ENCODE data around the gene TRIM7.

DNA sequence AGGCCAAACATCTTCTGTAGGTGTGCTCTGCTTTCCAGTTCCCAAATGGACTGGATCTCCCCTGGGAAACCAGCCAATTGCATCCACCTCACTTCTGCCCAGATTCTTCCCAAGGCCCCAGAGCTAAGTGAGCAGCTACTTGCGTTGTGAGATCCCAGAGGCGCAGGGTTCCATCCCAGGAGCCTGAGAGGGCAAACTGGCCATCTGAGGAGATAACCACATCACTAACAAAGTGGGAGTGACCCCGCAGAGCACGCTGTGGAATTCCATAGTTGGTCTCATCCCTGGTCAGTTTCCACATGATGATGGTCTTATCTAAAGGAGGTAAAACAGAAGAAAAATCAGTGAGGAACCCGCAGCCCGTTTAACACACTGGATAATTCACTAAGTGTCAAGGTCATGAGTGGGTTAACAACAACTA lies 37.0 kb upstream of the TRIM7 start:
- TF ChIP-seq, protein P1, sequence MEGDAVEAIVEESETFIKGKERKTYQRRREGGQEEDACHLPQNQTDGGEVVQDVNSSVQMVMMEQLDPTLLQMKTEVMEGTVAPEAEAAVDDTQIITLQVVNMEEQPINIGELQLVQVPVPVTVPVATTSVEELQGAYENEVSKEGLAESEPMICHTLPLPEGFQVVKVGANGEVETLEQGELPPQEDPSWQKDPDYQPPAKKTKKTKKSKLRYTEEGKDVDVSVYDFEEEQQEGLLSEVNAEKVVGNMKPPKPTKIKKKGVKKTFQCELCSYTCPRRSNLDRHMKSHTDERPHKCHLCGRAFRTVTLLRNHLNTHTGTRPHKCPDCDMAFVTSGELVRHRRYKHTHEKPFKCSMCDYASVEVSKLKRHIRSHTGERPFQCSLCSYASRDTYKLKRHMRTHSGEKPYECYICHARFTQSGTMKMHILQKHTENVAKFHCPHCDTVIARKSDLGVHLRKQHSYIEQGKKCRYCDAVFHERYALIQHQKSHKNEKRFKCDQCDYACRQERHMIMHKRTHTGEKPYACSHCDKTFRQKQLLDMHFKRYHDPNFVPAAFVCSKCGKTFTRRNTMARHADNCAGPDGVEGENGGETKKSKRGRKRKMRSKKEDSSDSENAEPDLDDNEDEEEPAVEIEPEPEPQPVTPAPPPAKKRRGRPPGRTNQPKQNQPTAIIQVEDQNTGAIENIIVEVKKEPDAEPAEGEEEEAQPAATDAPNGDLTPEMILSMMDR (IDR thresholded peaks at IDR 0.05; ENCODE audit: poor library complexity, severe bottlenecking), result no peak
- TF ChIP-seq POLR2AphosphoS5 (IDR thresholded peaks at IDR 0.05), result no peak

Data from neural cell (in vitro differentiated cells).